Cardiac fibroblast (primary cell): ENCODE measurements around the gene IL3.

Experiments used
- DNase-seq, 2 donors: peaks; one replicate each; pipeline versions ENCODE4 v3.0.0 to v3.0.0-alpha.2; 2010; ENCODE audit warnings: low read depth in 2 of 2
- H3K4me3 ChIP-seq, 2 donors: replicated peaks in 1 of 2; 1 replicate in 1 of 2; 2 replicates in 1 of 2; pipeline ENCODE4 v1.5.1; 2011; ENCODE audit warnings: low read depth in 2 of 2, low read length in 2 of 2, mild to moderate bottlenecking in 2 of 2, moderate library complexity in 1 of 2
- TF ChIP-seq, protein P1 (sequence below): IDR thresholded peaks from one replicate; pipeline ENCODE4 v1.5.1; 2011; ENCODE audit warnings: low read depth, mild to moderate bottlenecking, low read length, inconsistent platforms

Gene IL3

DNA sequence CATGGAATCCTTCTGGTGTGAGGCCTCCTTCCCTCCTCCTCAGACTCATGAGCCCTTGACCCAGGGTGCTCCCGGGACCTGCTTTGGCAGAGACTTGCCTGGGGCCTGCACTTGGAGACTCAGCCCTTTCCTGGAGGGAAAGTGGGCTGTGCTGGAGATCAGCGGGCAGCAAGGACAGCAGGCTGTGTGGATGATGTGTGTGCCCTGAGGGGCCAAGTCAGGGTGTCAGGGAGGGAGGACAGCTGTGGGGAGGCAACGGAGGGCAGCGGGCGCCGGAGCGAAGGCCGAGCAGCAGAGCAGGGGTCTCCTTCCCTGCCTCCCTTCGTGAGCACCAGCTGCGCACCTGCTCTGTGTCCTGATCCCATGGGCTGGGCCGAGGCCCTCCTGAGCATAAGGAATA, 7.0 kb downstream of the IL3 start:
- no peak for DNase-seq
- TF ChIP-seq, protein P1, sequence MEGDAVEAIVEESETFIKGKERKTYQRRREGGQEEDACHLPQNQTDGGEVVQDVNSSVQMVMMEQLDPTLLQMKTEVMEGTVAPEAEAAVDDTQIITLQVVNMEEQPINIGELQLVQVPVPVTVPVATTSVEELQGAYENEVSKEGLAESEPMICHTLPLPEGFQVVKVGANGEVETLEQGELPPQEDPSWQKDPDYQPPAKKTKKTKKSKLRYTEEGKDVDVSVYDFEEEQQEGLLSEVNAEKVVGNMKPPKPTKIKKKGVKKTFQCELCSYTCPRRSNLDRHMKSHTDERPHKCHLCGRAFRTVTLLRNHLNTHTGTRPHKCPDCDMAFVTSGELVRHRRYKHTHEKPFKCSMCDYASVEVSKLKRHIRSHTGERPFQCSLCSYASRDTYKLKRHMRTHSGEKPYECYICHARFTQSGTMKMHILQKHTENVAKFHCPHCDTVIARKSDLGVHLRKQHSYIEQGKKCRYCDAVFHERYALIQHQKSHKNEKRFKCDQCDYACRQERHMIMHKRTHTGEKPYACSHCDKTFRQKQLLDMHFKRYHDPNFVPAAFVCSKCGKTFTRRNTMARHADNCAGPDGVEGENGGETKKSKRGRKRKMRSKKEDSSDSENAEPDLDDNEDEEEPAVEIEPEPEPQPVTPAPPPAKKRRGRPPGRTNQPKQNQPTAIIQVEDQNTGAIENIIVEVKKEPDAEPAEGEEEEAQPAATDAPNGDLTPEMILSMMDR, result no peak
- H3K4me3 ChIP-seq, result no peak overlapping the region

DNA sequence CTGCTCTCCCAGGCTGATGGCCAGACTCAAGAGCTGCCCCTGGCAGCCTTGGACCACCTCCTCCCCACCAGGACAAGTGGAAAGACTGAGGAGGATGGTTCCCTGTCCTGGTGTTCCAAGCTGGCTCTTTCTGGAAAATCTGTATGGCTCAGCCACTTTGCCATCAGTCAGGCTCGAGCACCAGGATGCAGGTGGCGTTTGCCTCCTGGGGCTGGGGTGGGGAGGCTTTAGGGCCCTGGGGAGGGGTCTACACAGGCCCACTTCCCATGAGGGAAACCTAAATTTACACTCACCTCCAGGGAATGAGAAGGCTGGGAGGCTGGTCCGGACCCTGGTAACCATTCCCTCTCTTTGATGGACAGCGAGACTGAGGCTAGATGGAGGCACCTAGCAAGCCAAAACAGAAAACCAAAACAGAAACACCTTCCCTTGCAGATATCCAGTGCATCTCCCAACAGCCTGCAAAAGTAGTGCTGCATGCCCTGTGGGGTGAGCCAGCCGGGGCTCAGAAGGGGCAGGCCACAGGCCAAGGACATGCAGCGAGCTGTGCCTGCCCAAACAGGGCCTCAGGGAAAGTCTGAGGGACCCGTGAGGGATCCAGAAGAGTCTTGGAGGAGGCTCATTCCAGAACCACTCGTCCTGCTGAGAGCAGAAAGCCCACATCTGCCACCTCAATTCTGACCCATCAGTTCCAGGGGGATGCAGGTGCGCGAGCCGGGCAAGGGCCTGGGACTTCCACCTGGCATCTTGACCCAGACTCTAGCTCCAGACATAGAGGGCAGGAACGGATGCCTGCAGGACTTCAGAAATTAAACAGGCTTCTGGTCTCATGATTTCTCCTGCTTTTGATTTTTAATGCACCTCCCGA, 7.7 kb downstream of the IL3 start:
- no peak overlapping the region for H3K4me3 ChIP-seq
- no peak for DNase-seq
- TF ChIP-seq, protein P1, result no peak

DNA sequence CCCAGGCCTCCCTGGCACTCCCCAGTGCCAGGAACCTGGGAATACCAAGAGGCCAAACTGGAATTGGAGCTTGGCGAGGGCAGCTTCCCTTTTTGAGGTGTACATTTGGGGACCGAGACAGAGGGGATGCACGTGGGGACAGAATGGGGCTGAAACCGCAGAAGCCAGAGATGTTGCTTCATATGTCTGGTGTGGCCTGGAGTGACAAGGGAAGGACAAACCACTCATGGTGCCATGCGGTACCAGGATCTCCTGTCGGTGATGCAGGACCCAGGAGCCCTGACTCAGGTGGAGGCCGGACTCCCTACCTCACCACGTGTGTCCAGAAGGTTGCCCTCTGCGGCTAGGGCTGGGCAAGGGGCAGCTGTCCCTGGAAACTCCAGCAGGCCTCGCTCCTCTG, 9.1 kb downstream of the IL3 start:
- no peak for DNase-seq

DNA sequence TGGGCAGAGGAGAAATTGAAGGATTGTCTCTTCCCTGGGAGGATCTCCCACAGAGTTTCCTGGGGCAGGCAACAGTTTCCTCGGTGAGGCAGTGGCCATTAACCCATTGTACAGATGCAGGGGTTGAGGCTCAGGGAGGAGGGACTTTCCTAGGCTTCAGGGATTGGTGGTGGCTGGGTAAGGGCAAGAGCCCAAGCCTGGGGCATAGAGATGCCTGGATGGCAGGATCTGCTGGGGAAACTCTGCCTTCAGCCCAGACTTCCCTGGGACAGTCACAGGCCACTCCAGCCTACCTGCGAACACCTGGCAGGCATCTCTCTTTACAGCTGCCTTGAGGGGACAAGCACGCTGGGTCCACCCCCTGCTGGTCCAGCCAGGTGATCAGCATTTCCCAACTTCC, 9.5 kb downstream of the IL3 start:
- H3K4me3 ChIP-seq, result no peak overlapping the region
- no peak for DNase-seq
- TF ChIP-seq, protein P1, result no peak

More for the DNA sequence above, 9.1 kb downstream of the IL3 start:
- H3K4me3 ChIP-seq, result no peak overlapping the region
- TF ChIP-seq, protein P1, result no peak

DNA sequence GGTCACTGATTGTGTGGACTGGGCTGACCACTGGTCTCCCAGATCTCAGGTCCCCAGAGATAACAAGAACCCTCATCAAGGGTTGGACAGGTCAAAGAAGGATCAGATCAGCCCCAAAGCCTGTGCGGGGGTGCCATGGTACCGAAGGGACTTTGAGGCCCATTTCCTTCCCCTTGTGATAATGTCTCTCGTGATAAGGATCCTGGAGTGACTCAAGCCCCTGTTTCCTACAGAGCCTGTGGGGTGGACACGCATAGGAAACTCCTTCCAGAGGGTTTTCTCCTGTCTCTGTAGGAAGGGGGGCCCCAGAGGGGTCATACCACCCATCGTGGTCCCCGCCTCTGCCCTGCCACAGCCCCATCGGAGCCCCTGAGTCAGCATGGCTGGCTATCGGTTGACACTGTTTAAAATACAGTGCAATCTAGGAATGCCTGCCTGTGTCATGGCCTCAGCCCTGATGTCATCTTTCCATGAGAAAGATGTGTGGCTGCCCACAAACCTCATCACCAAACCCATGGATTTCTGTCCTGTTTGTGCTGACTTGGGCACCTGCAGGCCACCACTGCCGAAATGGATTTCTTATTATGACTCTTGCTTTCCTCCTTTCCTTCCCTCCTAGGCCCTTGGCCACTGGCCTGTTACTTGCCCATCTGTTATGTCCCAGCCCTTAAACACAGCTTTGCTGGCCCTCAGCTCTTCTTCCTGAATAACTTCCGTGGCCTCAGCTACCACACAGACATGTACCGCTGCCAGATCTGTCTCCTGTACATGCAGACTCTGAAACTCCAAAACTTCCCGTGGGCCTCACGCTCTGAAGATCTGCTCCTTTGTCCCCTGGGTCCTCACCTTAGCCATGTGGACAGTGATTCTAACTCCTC, 10.2 kb downstream of the IL3 start:
- peak; percentile 19 to 46 for DNase-seq
- TF ChIP-seq, protein P1, result no peak

DNA sequence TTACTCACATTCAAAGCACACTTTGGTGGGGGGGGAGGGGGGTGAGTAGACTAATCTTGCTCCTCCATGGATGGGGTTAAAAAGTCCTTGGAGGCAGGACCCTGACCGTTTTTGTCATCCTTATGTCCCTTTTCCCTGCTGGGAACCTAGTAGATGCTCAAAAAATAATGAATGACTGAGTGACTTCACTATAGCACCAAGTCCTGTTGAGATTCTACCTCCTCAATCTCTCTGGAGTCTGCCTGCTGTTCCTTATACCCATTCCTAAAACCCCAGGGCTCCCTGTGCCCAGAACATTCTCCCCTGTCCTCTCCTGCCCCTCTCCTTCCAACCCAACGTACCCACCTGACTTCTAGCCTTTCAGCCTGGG, 10.9 kb downstream of the IL3 start:
- TF ChIP-seq, protein P1, result no peak
- no peak overlapping the region for H3K4me3 ChIP-seq
- no peak for DNase-seq

More for the DNA sequence above, 10.2 kb downstream of the IL3 start:
- no peak overlapping the region for H3K4me3 ChIP-seq
